H1 (cell line): ENCODE measurements around the gene LY6G6F. TPM values are rescaled to one million over a fixed set of nuclear protein-coding genes. Genes with fewer than 3 reads are reported as not detected.

Experiments
- ASH2L ChIP-seq: fragments of 200-600, 300-600 bp; sonication (generic); IDR thresholded peaks from one replicate; pipeline ENCODE4 v1.7.1; 2017; ENCODE audit warnings: low read length
- BRCA1 ChIP-seq: IDR thresholded peaks from 2 replicates; pipeline ENCODE4 v1.6.1; 2012; ENCODE audit warnings: low read depth, low read length, improper control_type of control experiment
- CBX8 ChIP-seq: fragments of 300-800, 300-1000 bp; sonication (generic); IDR thresholded peaks from 2 replicates; pipeline ENCODE4 v1.7.1; 2016; ENCODE audit warnings: low read depth, low read length, borderline replicate concordance
- CHD2 ChIP-seq: IDR thresholded peaks from 2 replicates; pipeline ENCODE4 v1.6.1; 2012; ENCODE audit warnings: low read length, improper control_type of control experiment
- CTBP2 ChIP-seq: IDR thresholded peaks from 2 replicates; pipeline ENCODE4 v1.7.0; 2011; ENCODE audit warnings: borderline replicate concordance, mild to moderate bottlenecking, moderate library complexity, mixed read lengths, low read length; ENCODE audit not compliant: insufficient read depth, insufficient read length
- GTF2F1 ChIP-seq: IDR thresholded peaks from 2 replicates; pipeline ENCODE4 v1.6.1; 2012; ENCODE audit warnings: low read depth, low read length, improper control_type of control experiment, borderline replicate concordance
- HDAC6 ChIP-seq: IDR thresholded peaks from one replicate; pipeline ENCODE4 v1.7.1; 2012; ENCODE audit warnings: low read depth, mild to moderate bottlenecking, inconsistent platforms, low read length, moderate library complexity
- KDM4A ChIP-seq: IDR thresholded peaks from one replicate; pipeline ENCODE4 v1.7.1; 2012; ENCODE audit warnings: low read depth, mild to moderate bottlenecking, moderate library complexity, low read length, inconsistent platforms; ENCODE audit not compliant: severe bottlenecking
- KDM5A ChIP-seq: fragments of 200-600 bp; IDR thresholded peaks from 2 replicates; pipeline ENCODE4 v1.7.1; 2012; ENCODE audit warnings: mild to moderate bottlenecking, low read length, inconsistent platforms, mixed read lengths
- NANOG ChIP-seq: IDR thresholded peaks from 2 replicates; pipeline ENCODE4 v1.6.1; 2011; ENCODE audit warnings: low read length, low read depth, mild to moderate bottlenecking, inconsistent platforms; ENCODE audit not compliant: insufficient read depth, poor library complexity, severe bottlenecking
- NRF1 ChIP-seq: IDR thresholded peaks from 2 replicates; pipeline ENCODE4 v1.6.1; 2011; ENCODE audit warnings: mild to moderate bottlenecking, low read depth, low read length, improper control_type of control experiment
- SAP30 ChIP-seq: fragments of 300-600 bp; sonication (generic); IDR thresholded peaks from 2 replicates; pipeline ENCODE4 v1.7.1; 2012; ENCODE audit warnings: low read length, moderate library complexity, mild to moderate bottlenecking, inconsistent platforms; ENCODE audit not compliant: insufficient read depth, insufficient replicate concordance
- SIN3A ChIP-seq, 2 experiments: IDR thresholded peaks in 1 of 2; conservative IDR thresholded peaks in 1 of 2; 2 replicates each; pipeline ENCODE4 v1.6.1; 2011 to 2012; ENCODE audit warnings: low read length in 2 of 2, improper control_type of control experiment in 1 of 2, low read depth in 1 of 2, mild to moderate bottlenecking in 1 of 2
- SP2 ChIP-seq: IDR thresholded peaks from 2 replicates; pipeline ENCODE4 v1.6.1; 2012; ENCODE audit warnings: mild to moderate bottlenecking, low read length, inconsistent platforms
- SP4 ChIP-seq: IDR thresholded peaks from 2 replicates; pipeline ENCODE4 v1.6.1; 2012; ENCODE audit warnings: low read length, inconsistent platforms
- SUZ12 ChIP-seq: fragments of 200-600 bp; sonication (generic); IDR thresholded peaks from 2 replicates; pipeline ENCODE4 v1.6.1; 2012; ENCODE audit warnings: mild to moderate bottlenecking, inconsistent platforms, low read length, moderate library complexity, mixed read lengths
- polyA plus RNA-seq, 7 experiments: library from polyadenylated mRNA; depleted of rRNA in 3 of 7; stranded (reverse) in 5 of 7; unstranded in 2 of 7; fragments of >200 nt in 5 of 7; fragments of 200-250 nt in 2 of 7; gene quantifications; 1 replicate in 5 of 7; 2 replicates in 1 of 7; 4 replicates in 1 of 7; pipeline versions ENCODE4 v1.2.1 to v1.2.3, GENCODE V29; 2011 to 2013; ENCODE audit warnings: missing spikeins in 2 of 7, mixed read lengths in 2 of 7
- total RNA-seq: library from RNA; stranded (reverse); fragmentation: NEBNext Ultra II Directional; extraction: Animal tissue kit (Norgen Biotek cat#: 25700); gene quantifications from 2 replicates; pipeline ENCODE4 v1.2.1, GENCODE V29; 2021
- TF ChIP-seq, protein P1 (sequence below), 3 experiments: IDR thresholded peaks; 1 replicate in 2 of 3; 2 replicates in 1 of 3; pipeline versions ENCODE4 v1.5.1 to v1.6.1; 2011; ENCODE audit warnings: low read length in 3 of 3, mild to moderate bottlenecking in 3 of 3, inconsistent platforms in 2 of 3, low read depth in 1 of 3, moderate library complexity in 1 of 3; ENCODE audit not compliant: insufficient read depth in 1 of 3; ENCODE audit errors: control extremely low read depth in 1 of 3
- TF ChIP-seq, protein P2 (sequence below): IDR thresholded peaks from 2 replicates; pipeline ENCODE4 v1.6.1; 2012; ENCODE audit warnings: inconsistent platforms
- TF ChIP-seq, protein P3 (sequence below): IDR thresholded peaks from 2 replicates; pipeline ENCODE4 v1.6.1; 2011; ENCODE audit warnings: low read length, improper control_type of control experiment

Gene LY6G6F
- total and polyA plus RNA-seq, 2 of the 8 experiments (the other 6 are each of a cell fraction or from before 2014, with no cell fraction given): not detected

DNA sequence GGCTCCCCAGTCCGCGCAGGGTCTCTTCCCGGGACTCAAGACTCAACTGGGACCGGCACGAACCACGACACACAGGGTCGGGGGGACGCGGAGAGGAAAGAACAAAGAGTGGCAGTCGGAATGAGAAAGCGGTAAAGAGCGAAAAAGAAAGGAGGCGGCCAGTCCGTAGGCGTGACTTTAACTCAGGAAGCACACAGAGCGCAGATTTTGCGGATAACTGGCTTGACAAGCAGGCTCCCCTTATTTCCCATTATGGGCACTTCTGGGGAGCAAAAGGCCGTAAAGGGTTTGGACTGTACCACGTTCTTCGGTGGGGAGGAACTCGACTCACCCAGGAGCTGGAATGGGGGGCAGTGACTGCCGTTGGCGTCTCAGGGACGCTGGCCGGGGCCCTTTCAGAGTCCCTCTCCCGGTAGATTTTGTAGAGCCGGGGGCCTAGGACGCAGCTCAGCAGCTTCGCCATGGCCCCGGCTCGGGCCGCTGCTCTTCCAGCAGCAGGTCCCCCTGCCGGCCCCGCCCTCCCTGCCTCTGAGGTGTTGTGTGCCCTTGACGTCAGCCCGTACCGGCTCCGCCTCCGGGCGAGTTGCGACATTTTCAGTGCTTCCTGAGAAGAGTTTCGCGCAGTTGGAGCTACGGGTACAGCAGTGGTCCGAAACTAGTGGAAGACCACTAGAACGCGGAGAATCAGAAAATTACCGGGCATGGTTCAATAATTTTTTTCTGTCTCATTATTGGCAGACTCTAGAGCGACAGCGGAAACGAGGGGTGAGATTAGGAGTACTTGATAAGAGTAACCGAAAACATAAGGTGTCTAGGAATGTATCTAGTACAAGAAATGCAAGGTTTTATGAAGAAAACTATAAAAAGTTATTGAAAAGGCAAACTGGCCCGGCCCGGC, 3.6 kb upstream of the LY6G6F start, which contains the start of gene ABHD16A (continued):
- TF ChIP-seq SP4 (no peak), CHD2 (no peak), SAP30 (peak; percentile 92), SP2 (no peak), GTF2F1 (no peak), NANOG (no peak), BRCA1 (no peak), SIN3A (conservative IDR thresholded peaks at IDR 0.05 in 1 of 2, IDR thresholded peaks at IDR 0.05 in 1 of 2; ENCODE audit: low read depth in 1 of 2, low read length in 2 of 2) (peak; percentile 15 to 76; a peak in 2 of 4 replicates), CTBP2 (no peak), NRF1 (no peak), HDAC6 (no peak), KDM4A (peak; percentile 66), ASH2L (peak; percentile 58), KDM5A (0 out of 2 replicates have a peak, but pooled peaks have one; percentile 19), CBX8 (no peak), SUZ12 (no peak)
- TF ChIP-seq, protein P1, sequence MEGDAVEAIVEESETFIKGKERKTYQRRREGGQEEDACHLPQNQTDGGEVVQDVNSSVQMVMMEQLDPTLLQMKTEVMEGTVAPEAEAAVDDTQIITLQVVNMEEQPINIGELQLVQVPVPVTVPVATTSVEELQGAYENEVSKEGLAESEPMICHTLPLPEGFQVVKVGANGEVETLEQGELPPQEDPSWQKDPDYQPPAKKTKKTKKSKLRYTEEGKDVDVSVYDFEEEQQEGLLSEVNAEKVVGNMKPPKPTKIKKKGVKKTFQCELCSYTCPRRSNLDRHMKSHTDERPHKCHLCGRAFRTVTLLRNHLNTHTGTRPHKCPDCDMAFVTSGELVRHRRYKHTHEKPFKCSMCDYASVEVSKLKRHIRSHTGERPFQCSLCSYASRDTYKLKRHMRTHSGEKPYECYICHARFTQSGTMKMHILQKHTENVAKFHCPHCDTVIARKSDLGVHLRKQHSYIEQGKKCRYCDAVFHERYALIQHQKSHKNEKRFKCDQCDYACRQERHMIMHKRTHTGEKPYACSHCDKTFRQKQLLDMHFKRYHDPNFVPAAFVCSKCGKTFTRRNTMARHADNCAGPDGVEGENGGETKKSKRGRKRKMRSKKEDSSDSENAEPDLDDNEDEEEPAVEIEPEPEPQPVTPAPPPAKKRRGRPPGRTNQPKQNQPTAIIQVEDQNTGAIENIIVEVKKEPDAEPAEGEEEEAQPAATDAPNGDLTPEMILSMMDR (IDR thresholded peaks at IDR 0.05; ENCODE audit: control extremely low read depth in 1 of 3, insufficient read depth in 1 of 3, low read depth in 1 of 3, low read length in 3 of 3): no peak
- TF ChIP-seq, protein P2, sequence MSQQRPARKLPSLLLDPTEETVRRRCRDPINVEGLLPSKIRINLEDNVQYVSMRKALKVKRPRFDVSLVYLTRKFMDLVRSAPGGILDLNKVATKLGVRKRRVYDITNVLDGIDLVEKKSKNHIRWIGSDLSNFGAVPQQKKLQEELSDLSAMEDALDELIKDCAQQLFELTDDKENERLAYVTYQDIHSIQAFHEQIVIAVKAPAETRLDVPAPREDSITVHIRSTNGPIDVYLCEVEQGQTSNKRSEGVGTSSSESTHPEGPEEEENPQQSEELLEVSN: no peak
- TF ChIP-seq, protein P3, sequence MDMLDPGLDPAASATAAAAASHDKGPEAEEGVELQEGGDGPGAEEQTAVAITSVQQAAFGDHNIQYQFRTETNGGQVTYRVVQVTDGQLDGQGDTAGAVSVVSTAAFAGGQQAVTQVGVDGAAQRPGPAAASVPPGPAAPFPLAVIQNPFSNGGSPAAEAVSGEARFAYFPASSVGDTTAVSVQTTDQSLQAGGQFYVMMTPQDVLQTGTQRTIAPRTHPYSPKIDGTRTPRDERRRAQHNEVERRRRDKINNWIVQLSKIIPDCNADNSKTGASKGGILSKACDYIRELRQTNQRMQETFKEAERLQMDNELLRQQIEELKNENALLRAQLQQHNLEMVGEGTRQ: no peak
